HepG2 (cell line): Measurements from ENCODE around the gene HSPA14. TPM values are rescaled to one million over a fixed set of nuclear protein-coding genes. Genes with fewer than 3 reads are reported as not detected.

ENCODE experiments used
- ARHGAP35 ChIP-seq: sonication (generic); formaldehyde crosslinking; IDR thresholded peaks from 2 replicates; pipeline ENCODE4 v1.9.0; 2022; ENCODE audit warnings: mild to moderate bottlenecking, inconsistent platforms, moderate library complexity, missing genetic modification reagents, borderline replicate concordance
- CREM ChIP-seq, 2 experiments: sonication (generic) in 1 of 2; formaldehyde crosslinking in 1 of 2; IDR thresholded peaks; 2 replicates each; pipeline versions ENCODE4 v1.4.0 to v1.6.1; 2016 to 2020; ENCODE audit warnings: antibody characterized with exemption in 1 of 2, mild to moderate bottlenecking in 1 of 2, missing genetic modification reagents in 1 of 2
- FOSL1 ChIP-seq: sonication (generic); formaldehyde crosslinking; IDR thresholded peaks from 2 replicates; pipeline ENCODE4 v1.9.0; 2021; ENCODE audit warnings: missing genetic modification reagents, borderline replicate concordance
- HDAC6 ChIP-seq: fragments of 200-600 bp; sonication (generic); IDR thresholded peaks from 2 replicates; pipeline ENCODE4 v1.7.0; 2017; ENCODE audit warnings: mild to moderate bottlenecking, antibody characterized with exemption, low read length, low read depth
- HMG20A ChIP-seq: IDR thresholded peaks from 2 replicates; pipeline ENCODE4 v1.6.1; 2016; ENCODE audit warnings: borderline replicate concordance
- MTF2 ChIP-seq: sonication (generic); formaldehyde crosslinking; IDR thresholded peaks from 2 replicates; pipeline ENCODE4 v1.5.0; 2020; ENCODE audit warnings: missing genetic modification reagents, borderline replicate concordance
- PHF5A ChIP-seq: IDR thresholded peaks from one replicate; pipeline ENCODE4 v1.6.1; 2018; ENCODE audit warnings: low read depth, missing genetic modification reagents; ENCODE audit not compliant: unreplicated experiment
- POGZ ChIP-seq: sonication (generic); formaldehyde crosslinking; IDR thresholded peaks from 2 replicates; pipeline ENCODE4 v1.4.0; 2020; ENCODE audit warnings: mild to moderate bottlenecking, missing genetic modification reagents
- RBM22 ChIP-seq: fragments of 200-400 bp; formaldehyde crosslinking; optimal IDR thresholded peaks from 2 replicates; pipeline ENCODE3; 2017; ENCODE audit warnings: mild to moderate bottlenecking, low read length, moderate library complexity
- SMC3 ChIP-seq: IDR thresholded peaks from 2 replicates; pipeline ENCODE4 v1.6.1; 2011; ENCODE audit warnings: low read length, improper control_type of control experiment
- ZC3H13 ChIP-seq: sonication (generic); formaldehyde crosslinking; IDR thresholded peaks from 2 replicates; pipeline ENCODE4 v1.8.1; 2023; ENCODE audit warnings: mild to moderate bottlenecking, missing genetic modification reagents, moderate library complexity
- ZFP37 ChIP-seq: sonication (generic); formaldehyde crosslinking; IDR thresholded peaks from 2 replicates; pipeline ENCODE4 v1.4.0; 2020; ENCODE audit warnings: missing genetic modification reagents, borderline replicate concordance
- ZFYVE20 ChIP-seq: sonication (generic); formaldehyde crosslinking; IDR thresholded peaks from 2 replicates; pipeline ENCODE4 v1.8.0; 2023; ENCODE audit warnings: low read depth, mild to moderate bottlenecking, moderate library complexity, missing genetic modification reagents, borderline replicate concordance
- ZNF121 ChIP-seq: sonication (generic); formaldehyde crosslinking; IDR thresholded peaks from 2 replicates; pipeline ENCODE4 v1.5.0; 2020; ENCODE audit warnings: mild to moderate bottlenecking, missing genetic modification reagents
- ZNF17 ChIP-seq: sonication (generic); formaldehyde crosslinking; IDR thresholded peaks from 2 replicates; pipeline ENCODE4 v1.5.0; 2020; ENCODE audit warnings: mild to moderate bottlenecking, missing genetic modification reagents
- ZNF501 ChIP-seq: sonication (generic); formaldehyde crosslinking; IDR thresholded peaks from 2 replicates; pipeline ENCODE4 v1.5.1; 2020; ENCODE audit warnings: mild to moderate bottlenecking, moderate library complexity, missing genetic modification reagents
- ZNF839 ChIP-seq: sonication (generic); formaldehyde crosslinking; IDR thresholded peaks from 2 replicates; pipeline ENCODE4 v1.4.0; 2020; ENCODE audit warnings: missing genetic modification reagents, mild to moderate bottlenecking, borderline replicate concordance
- ZSCAN25 ChIP-seq: sonication (generic); formaldehyde crosslinking; IDR thresholded peaks from 2 replicates; pipeline ENCODE4 v1.8.0; 2022; ENCODE audit warnings: mild to moderate bottlenecking, missing genetic modification reagents
- ZSCAN29 ChIP-seq: sonication (generic); formaldehyde crosslinking; conservative IDR thresholded peaks from 2 replicates; pipeline ENCODE4 v1.4.0; 2020; ENCODE audit warnings: mild to moderate bottlenecking, missing genetic modification reagents
- polyA plus RNA-seq, 8 experiments: library from polyadenylated mRNA; depleted of rRNA in 3 of 8; stranded (reverse) in 7 of 8; unstranded in 1 of 8; fragments of >200 nt; fragmentation: Illumina TruSeq in 4 of 8; extraction: Trizol in 4 of 8; gene quantifications; 2 replicates each; pipeline versions ENCODE4 v1.2.1 to v1.2.3, GENCODE V29; 2011 to 2016; ENCODE audit warnings: low read depth in 4 of 8, missing spikeins in 1 of 8, mixed read lengths in 1 of 8; ENCODE audit not compliant: insufficient read depth in 1 of 8
- total RNA-seq, 5 experiments: library from RNA; depleted of rRNA; stranded (reverse); fragments of >200 nt; fragmentation: Illumina TruSeq; extraction: Trizol; gene quantifications; 2 replicates each; pipeline ENCODE4 v1.2.3, GENCODE V29; 2016; ENCODE audit warnings: low read depth in 1 of 5
- TF ChIP-seq, protein P1 (sequence below): sonication (generic); formaldehyde crosslinking; IDR thresholded peaks from 2 replicates; pipeline ENCODE4 v1.4.0; 2020; ENCODE audit warnings: missing genetic modification reagents, mild to moderate bottlenecking, borderline replicate concordance
- TF ChIP-seq, protein P2 (sequence below): sonication (generic); formaldehyde crosslinking; IDR thresholded peaks from 2 replicates; pipeline ENCODE4 v1.8.1; 2023; ENCODE audit warnings: mild to moderate bottlenecking, missing genetic modification reagents
- TF ChIP-seq, protein P3 (sequence below): sonication (generic); formaldehyde crosslinking; IDR thresholded peaks from 2 replicates; pipeline ENCODE4 v1.5.0; 2020; ENCODE audit warnings: mild to moderate bottlenecking, missing genetic modification reagents
- TF ChIP-seq, protein P4 (sequence below): sonication (generic); formaldehyde crosslinking; IDR thresholded peaks from 2 replicates; pipeline ENCODE4 v1.5.0; 2020; ENCODE audit warnings: missing genetic modification reagents, mild to moderate bottlenecking, borderline replicate concordance

The HSPA14 gene
- total and polyA plus RNA-seq, 2 of the 13 experiments (the other 11 are each of a cell fraction or from before 2014, with no cell fraction given), result 10.7 to 29.8 TPM

DNA sequence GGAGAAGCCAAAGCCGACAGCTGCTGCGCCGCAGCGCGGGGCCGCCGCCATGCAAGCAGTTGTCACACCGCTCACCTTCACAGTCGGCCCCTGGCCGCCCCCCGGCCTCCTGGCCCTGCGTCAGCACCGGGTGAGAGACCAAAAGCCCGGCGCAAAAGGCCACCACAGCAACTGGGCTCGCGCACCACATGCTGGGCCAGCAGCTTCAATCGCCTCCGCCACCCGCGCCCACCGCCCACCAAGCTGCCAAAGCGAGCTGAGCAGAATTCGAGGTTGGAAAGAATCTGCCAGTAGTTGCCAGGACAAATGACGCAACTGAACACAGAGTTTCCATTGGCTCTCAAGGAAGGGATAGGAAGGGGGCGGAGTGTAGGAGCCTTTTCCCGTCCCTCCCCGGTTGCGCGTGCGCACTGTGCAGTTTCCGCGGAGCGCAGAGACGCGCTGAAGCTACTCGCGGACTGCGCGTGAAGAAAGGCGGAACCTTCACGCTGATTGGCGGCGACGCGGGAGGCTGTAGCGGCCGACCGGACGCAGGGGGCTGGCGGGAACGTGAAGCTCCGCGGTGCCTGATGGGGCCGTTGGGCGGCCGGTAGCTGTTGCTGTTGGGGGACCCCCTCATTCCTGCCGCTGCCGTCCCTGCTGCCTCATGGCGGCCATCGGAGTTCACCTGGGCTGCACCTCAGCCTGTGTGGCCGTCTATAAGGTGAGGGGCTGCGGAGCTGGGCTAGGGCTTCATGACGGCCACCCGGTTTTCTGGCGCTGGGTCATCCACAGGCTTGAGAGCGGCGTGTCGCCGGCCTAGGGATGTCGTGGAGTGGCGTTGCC, at the start of gene HSPA14, which contains the start of the genes CDNF and MSANTD7 (continued):
- TF ChIP-seq ZNF17 (no peak), FOSL1 (CRISPR knock-in tag) (no peak), PHF5A (CRISPR knock-in tag) (peak; percentile 68), HDAC6 (no peak), HMG20A (CRISPR knock-in tag) (no peak), SMC3 (no peak), ZFYVE20 (CRISPR knock-in tag) (no peak), CREM (IDR thresholded peaks at IDR 0.05) (peak; percentile 95), CREM (CRISPR knock-in tag; IDR thresholded peaks at IDR 0.05) (no peak), ZNF501 (peak; percentile 65), ZNF121 (CRISPR knock-in tag) (no peak), POGZ (CRISPR knock-in tag) (peak; percentile 89), ZC3H13 (peak; percentile 72), ZSCAN29 (CRISPR knock-in tag) (no peak), RBM22 (no peak), ZSCAN25 (CRISPR knock-in tag) (peak; percentile 58; the same call in 1 of the 2 replicates), ARHGAP35 (CRISPR knock-in tag) (no peak; the same call in none of the 2 replicates), MTF2 (CRISPR knock-in tag) (no peak), ZNF839 (CRISPR knock-in tag) (peak; percentile 81; the same call in 1 of the 2 replicates), ZFP37 (peak; percentile 65; the same call in 1 of the 2 replicates)
- TF ChIP-seq, protein P1, sequence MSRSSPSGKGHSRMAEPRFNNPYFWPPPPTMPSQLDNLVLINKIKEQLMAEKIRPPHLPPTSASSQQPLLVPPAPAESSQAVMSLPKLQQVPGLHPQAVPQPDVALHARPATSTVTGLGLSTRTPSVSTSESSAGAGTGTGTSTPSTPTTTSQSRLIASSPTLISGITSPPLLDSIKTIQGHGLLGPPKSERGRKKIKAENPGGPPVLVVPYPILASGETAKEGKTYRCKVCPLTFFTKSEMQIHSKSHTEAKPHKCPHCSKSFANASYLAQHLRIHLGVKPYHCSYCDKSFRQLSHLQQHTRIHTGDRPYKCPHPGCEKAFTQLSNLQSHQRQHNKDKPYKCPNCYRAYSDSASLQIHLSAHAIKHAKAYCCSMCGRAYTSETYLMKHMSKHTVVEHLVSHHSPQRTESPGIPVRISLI (CRISPR knock-in tag), result no peak
- TF ChIP-seq, protein P2, sequence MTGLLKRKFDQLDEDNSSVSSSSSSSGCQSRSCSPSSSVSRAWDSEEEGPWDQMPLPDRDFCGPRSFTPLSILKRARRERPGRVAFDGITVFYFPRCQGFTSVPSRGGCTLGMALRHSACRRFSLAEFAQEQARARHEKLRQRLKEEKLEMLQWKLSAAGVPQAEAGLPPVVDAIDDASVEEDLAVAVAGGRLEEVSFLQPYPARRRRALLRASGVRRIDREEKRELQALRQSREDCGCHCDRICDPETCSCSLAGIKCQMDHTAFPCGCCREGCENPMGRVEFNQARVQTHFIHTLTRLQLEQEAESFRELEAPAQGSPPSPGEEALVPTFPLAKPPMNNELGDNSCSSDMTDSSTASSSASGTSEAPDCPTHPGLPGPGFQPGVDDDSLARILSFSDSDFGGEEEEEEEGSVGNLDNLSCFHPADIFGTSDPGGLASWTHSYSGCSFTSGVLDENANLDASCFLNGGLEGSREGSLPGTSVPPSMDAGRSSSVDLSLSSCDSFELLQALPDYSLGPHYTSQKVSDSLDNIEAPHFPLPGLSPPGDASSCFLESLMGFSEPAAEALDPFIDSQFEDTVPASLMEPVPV (CRISPR knock-in tag), result 0 out of 2 replicates have a peak, but pooled peaks have one; percentile 6
- TF ChIP-seq, protein P3, sequence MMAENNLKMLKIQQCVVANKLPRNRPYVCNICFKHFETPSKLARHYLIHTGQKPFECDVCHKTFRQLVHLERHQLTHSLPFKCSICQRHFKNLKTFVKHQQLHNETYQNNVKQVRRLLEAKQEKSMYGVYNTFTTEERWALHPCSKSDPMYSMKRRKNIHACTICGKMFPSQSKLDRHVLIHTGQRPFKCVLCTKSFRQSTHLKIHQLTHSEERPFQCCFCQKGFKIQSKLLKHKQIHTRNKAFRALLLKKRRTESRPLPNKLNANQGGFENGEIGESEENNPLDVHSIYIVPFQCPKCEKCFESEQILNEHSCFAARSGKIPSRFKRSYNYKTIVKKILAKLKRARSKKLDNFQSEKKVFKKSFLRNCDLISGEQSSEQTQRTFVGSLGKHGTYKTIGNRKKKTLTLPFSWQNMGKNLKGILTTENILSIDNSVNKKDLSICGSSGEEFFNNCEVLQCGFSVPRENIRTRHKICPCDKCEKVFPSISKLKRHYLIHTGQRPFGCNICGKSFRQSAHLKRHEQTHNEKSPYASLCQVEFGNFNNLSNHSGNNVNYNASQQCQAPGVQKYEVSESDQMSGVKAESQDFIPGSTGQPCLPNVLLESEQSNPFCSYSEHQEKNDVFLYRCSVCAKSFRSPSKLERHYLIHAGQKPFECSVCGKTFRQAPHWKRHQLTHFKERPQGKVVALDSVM (CRISPR knock-in tag), result no peak
- TF ChIP-seq, protein P4, sequence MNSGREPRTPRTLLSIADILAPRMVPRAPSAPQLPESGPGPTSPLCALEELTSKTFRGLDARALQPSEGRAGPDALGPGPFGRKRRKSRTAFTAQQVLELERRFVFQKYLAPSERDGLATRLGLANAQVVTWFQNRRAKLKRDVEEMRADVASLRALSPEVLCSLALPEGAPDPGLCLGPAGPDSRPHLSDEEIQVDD (CRISPR knock-in tag), result 0 out of 2 replicates have a peak, but pooled peaks have one; percentile 56
